Heart right ventricle (tissue), 16 donors: ENCODE measurements around the gene TTLL10. TPM values are rescaled to one million over a fixed set of nuclear protein-coding genes. Genes with fewer than 3 reads are reported as not detected.

Experiments
- ATAC-seq, 8 donors: fragments of 200-7000 bp; cut with Tn5 transposase; one replicate each; pipeline ENCODE4 v1.9.1; 2020; ENCODE audit warnings: mild to moderate bottlenecking in 8 of 8, moderate library complexity in 8 of 8, moderate number of reproducible peaks in 1 of 8
- DNase-seq, 2 donors: peaks; one replicate each; pipeline ENCODE4 v3.0.0-alpha.2; 2020
- H3K27ac ChIP-seq, 10 donors: fragments of 200-600 bp; sonication (generic) in 2 of 10; one replicate each; pipeline versions ENCODE4 v1.5.0 to v1.8.0; 2020 to 2022; ENCODE audit warnings: mild to moderate bottlenecking in 3 of 10
- H3K27me3 ChIP-seq, 7 donors: fragments of 200-600 bp; one replicate each; pipeline ENCODE4 v1.8.0; 2021 to 2022; ENCODE audit warnings: mild to moderate bottlenecking in 2 of 7
- H3K36me3 ChIP-seq, 9 donors: fragments of 200-600 bp; sonication (generic) in 1 of 9; one replicate each; pipeline versions ENCODE4 v1.5.0 to v1.8.0; 2020 to 2022; ENCODE audit warnings: mild to moderate bottlenecking in 2 of 9
- H3K4me1 ChIP-seq, 9 donors: fragments of 200-600 bp; sonication (generic) in 1 of 9; one replicate each; pipeline versions ENCODE4 v1.5.0 to v1.8.0; 2020 to 2022; ENCODE audit warnings: mild to moderate bottlenecking in 4 of 9
- H3K4me3 ChIP-seq, 10 donors: fragments of 200-600 bp; sonication (generic) in 2 of 10; one replicate each; pipeline versions ENCODE4 v1.5.0 to v1.8.0; 2020 to 2022; ENCODE audit warnings: mild to moderate bottlenecking in 7 of 10, moderate library complexity in 2 of 10
- H3K9me3 ChIP-seq, 11 donors: fragments of 200-600 bp in 10 of 11; sonication (generic) in 2 of 11; one replicate each; pipeline versions ENCODE4 v1.5.0 to v1.8.0; 2013 to 2022; ENCODE audit warnings: mild to moderate bottlenecking in 2 of 11, control low read depth in 1 of 11, moderate library complexity in 1 of 11
- WGBS, 2 donors: extraction: QIAGEN DNeasy Blood & Tissue Kit; methylation state at CpG; one replicate each; pipeline ENCODE4 v1.1.7; 2013; ENCODE audit warnings: inconsistent platforms in 1 of 2; 5-methylcytosine and 5-hydroxymethylcytosine counted together
- intact Hi-C, 10 donors: fragments of 100-400 bp; cut with DNase I; formaldehyde crosslinking; loops; one replicate each; pipeline versions ENCODE4 v1.11.1 to v1.14.2; 2022
- polyA plus RNA-seq, 2 donors: library from polyadenylated mRNA; stranded (reverse); fragments of 200-250 nt; gene quantifications; one replicate each; pipeline ENCODE4 v1.2.3, GENCODE V29; 2013
- total RNA-seq, 10 donors: library from RNA; stranded (reverse); fragmentation: NEBNext Ultra II Directional in 3 of 10; extraction: Animal tissue kit (Norgen Biotek cat#: 25700) in 3 of 10; gene quantifications; one replicate each; pipeline versions ENCODE4 v1.2.1 to v1.2.4, GENCODE V29; 2021 to 2023
- TF ChIP-seq, protein P1 (sequence below), 9 donors: fragments of 200-600 bp; sonication (generic) in 2 of 9; IDR thresholded peaks; one replicate each; pipeline versions ENCODE4 v1.5.0 to v1.8.0; 2021 to 2022; ENCODE audit warnings: antibody characterized with exemption in 9 of 9, mild to moderate bottlenecking in 5 of 9, moderate library complexity in 1 of 9
- donor health status: Arrhythmogenic right ventricular cardiomyopathy.
- donor health status: ischemic (EF 13 %, LVEDD 7.1; RV severe dilation, severe dysfunction).
- donor health status: healthy with polysubstance abuse.
- donor health status: DM: no; HTN: yes; CAD: no.
- donor health status: DM: no; HTN: no; CAD: no.
- donor health status: ischemic (EF 25% LVEDD 6.9; RV normal size, moderate dysfunction).
- donor health status: ischemic (EF 25% LVEDD 5.7; RV mildly dilated, moderate dysfunction).
- donor health status: healthy.
- donor health status: DM: yes; HTN: yes; CAD: no.
- donor health status: Ischemic cardiomyopathy.
- donor health status: ischemic (EF 35%, LVEDD 5.7; RV mildly dilated, moderate dysfunction).
- donor health status: nonischemic (EF 11% LVEDD 7.7; RV severe dilation, severe dysfunction).
- donor health status: DM: yes; HTN: yes; CAD: no.
- donor health status: PGD.
- donor health status: ischemic (EF 29% LVEDD 5.4; RV normal size, mild dysfunction).
- donor health status: nonischemic (EF 23%, LVEDD 6.1; RV moderate dilation, normal function).

Gene TTLL10
- total and polyA plus RNA-seq, 12 donors, result 0.09 to 0.53 (median 0.26) TPM; not detected in 3

- Histone ChIP-seq H3K27ac (no peak overlapping the region), H3K4me3 (no peak overlapping the region), H3K27me3 (peaks cover 0 to 15% (median 12%) of the 10 kb centered on the region in 7 donors), H3K9me3 (no peaks in the 10 kb centered on the region), H3K4me1 (peaks cover 15 to 60% (median 44%) of the 10 kb centered on the region in 9 donors), H3K36me3 (peaks cover 0 to 19% (median 1%) of the 10 kb centered on the region in 9 donors)
- ATAC-seq (no peak), DNase-seq (no peak)
- intact Hi-C loops, result loop anchor here in 3 of 10 donors (5.0 kb wide), 3 partner anchors 39 to 111 kb away; partner anchors contain the start of gene UBE2J2 (in 1 of the 3)
- 97 to 98% methylated on average over 15 of the region's 15 CpGs for WGBS, 2 donors
- TF ChIP-seq, protein P1, sequence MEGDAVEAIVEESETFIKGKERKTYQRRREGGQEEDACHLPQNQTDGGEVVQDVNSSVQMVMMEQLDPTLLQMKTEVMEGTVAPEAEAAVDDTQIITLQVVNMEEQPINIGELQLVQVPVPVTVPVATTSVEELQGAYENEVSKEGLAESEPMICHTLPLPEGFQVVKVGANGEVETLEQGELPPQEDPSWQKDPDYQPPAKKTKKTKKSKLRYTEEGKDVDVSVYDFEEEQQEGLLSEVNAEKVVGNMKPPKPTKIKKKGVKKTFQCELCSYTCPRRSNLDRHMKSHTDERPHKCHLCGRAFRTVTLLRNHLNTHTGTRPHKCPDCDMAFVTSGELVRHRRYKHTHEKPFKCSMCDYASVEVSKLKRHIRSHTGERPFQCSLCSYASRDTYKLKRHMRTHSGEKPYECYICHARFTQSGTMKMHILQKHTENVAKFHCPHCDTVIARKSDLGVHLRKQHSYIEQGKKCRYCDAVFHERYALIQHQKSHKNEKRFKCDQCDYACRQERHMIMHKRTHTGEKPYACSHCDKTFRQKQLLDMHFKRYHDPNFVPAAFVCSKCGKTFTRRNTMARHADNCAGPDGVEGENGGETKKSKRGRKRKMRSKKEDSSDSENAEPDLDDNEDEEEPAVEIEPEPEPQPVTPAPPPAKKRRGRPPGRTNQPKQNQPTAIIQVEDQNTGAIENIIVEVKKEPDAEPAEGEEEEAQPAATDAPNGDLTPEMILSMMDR (IDR thresholded peaks at IDR 0.05), result no peak
Observed at GRCh38 chr1:1233567-1233892, 59.9 kb downstream of the TTLL10 start.

DNA sequence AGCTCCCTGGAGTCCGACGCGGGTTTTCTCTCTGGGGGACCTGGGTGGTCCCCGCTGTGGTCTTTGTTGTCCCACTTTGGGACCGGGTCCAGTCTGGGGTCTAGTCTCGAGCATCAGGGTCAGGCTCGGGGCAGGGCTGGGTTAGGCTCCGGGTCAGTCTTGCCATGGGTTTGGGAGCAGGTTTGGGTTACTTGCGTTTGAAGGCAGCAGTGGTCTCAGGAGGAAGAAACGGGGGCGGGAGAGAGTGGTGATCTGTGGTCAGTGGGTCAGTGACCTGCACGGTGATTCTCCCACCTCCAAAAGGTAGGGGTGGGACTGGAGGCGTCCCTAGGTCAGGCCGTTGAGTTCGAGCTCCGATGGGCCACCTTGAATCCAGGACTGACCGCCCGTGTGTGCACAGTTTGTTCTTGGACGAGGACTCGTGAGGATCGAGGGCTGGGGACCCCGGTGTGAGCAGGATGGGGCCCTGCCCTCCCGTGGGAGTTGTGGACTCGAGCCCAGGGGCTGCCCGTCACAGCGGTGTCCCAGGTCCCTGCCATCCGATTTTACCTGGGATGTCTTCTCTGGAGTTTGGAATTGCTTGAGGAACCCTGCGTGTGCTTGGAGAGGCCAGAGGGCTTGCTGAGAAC is 60.6 kb downstream of the TTLL10 start:
- intact Hi-C loops, result loop anchor here in 3 of 10 donors (5.0 kb wide), 3 partner anchors 38 to 112 kb away; partner anchors contain the start of gene UBE2J2 (in 1 of the 3)
- no peaks in the 10 kb centered on the region for H3K9me3 ChIP-seq
- no peak for ATAC-seq
- peaks cover 4 to 23% (median 19%) of the 10 kb centered on the region in 7 donors for H3K27me3 ChIP-seq
- H3K4me3 ChIP-seq, result no peak overlapping the region
- TF ChIP-seq, protein P1 (IDR thresholded peaks at IDR 0.05), result no peak
- peaks cover 15 to 55% (median 40%) of the 10 kb centered on the region in 9 donors for H3K4me1 ChIP-seq
- H3K36me3 ChIP-seq, result peaks cover 0 to 14% (median 0%) of the 10 kb centered on the region in 9 donors
- 96% methylated on average over 28 of the region's 28 CpGs for WGBS, 2 donors
- H3K27ac ChIP-seq, result no peak overlapping the region
- no peak for DNase-seq

DNA sequence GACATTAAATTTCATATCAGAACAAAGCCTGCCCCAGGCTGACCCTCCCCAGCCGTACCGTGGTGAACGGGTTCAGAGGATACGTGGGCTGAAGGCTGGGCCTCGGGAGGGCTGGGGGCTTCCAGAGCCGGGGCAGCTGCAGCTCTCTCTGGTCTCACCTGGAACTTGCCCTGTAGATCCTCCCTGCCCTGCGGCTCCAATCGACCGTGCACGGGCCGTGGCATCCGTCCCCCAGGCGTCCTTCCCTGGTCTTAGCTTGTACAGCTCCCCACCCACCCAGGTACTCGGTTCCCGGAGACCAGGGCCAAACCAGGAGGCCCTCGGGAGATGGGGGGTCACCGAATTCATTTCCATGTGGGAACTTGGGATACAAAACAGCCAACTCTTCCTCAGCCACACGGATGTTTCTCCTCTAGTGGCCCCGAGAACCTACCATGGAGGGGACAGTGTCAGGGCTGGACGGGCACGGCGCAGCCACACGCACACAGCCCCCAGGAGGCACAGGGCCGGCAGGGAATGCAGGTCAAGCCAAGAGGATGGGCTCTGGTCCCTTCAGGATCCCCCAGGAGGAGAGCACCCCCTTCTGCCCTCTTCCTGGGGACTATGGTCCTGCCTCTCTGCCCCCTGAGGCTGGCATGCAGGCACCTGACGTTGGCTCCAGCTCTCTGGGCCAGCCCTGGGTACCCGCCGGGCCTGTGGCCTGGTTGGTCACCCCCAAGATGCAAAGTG is 61.5 kb downstream of the TTLL10 start:
- Histone ChIP-seq H3K27ac (no peak overlapping the region), H3K4me1 (peaks cover 10 to 48% (median 32%) of the 10 kb centered on the region in 9 donors), H3K36me3 (peaks cover 0 to 12% (median 0%) of the 10 kb centered on the region in 9 donors), H3K9me3 (no peaks in the 10 kb centered on the region), H3K4me3 (no peak overlapping the region), H3K27me3 (peaks cover 6 to 32% (median 28%) of the 10 kb centered on the region in 7 donors)
- DNase-seq (no peak), ATAC-seq (no peak)
- whole genome bisulfite sequencing, 2 donors, result 91 to 92% methylated on average over 27 of the region's 27 CpGs
- intact Hi-C loops, result loop anchor here in 1 of 10 donors (5.0 kb wide), 1 partner anchor 113 kb away; no protein-coding TSS in a partner anchor
- TF ChIP-seq, protein P1 (IDR thresholded peaks at IDR 0.05), result no peak

DNA sequence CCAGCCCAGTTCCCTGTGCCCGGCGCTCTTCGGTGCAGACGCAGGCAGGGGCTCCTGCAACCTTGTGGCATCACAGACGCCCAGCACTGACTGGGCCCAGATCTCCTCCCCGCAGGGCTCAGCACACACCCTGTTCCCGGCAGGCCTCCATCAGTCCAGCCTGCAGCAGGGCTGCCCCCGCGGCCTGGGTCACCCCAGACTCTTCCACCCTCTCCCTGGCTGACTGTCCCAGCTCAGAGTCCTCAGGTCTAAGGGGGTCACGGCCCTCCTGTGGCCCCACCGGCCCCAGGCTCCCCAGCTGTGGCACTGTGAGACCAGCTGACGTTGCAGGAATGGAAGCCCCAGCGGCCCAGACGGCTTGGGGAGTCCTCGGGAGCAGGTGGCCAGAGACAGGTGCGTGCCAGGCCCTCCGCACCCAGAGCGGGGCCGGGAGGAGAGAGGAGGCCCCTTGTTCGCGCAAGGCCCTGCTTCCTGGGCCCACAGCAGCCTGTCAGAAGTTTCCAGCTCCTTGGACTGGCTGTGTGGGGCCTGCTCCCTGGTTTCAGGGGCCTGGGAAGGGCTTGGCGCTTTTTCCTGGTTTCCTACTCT is 62.6 kb downstream of the TTLL10 start:
- 82 to 87% methylated on average over 21 to 22 of the region's 22 CpGs for WGBS, 2 donors
- no peak for ATAC-seq
- H3K4me1 ChIP-seq, result peaks cover 10 to 38% (median 21%) of the 10 kb centered on the region in 9 donors
- intact Hi-C loops, result loop anchor here in 1 of 10 donors (5.0 kb wide), 1 partner anchor 114 kb away; no protein-coding TSS in a partner anchor
- H3K27ac ChIP-seq, result no peak overlapping the region
- no peak overlapping the region for H3K4me3 ChIP-seq
- H3K27me3 ChIP-seq, result peaks cover 6 to 39% (median 34%) of the 10 kb centered on the region in 7 donors
- DNase-seq, result no peak
- no peaks in the 10 kb centered on the region for H3K9me3 ChIP-seq
- H3K36me3 ChIP-seq, result peaks cover 0 to 12% (median 0%) of the 10 kb centered on the region in 9 donors
- TF ChIP-seq, protein P1 (IDR thresholded peaks at IDR 0.05), result no peak
